NB4 (cell line): ENCODE data around the gene NAIF1.
"Not testable (repeated sequence)": the region's sequence is repeated elsewhere in the genome, so short reads cannot be mapped to it uniquely, and the experiment has no call there.

Experiments used
- DNase-seq: peaks from one replicate; pipeline ENCODE4 v3.0.0; 2010; ENCODE audit warnings: low read depth
- H3K4me3 ChIP-seq: one replicate; pipeline ENCODE4 v1.5.1; 2011; ENCODE audit warnings: mild to moderate bottlenecking, low read depth, low read length, moderate library complexity
- CTCF ChIP-seq: IDR thresholded peaks from one replicate; pipeline ENCODE4 v1.5.1; 2012; ENCODE audit warnings: low read depth, low read length
- MAX ChIP-seq: IDR thresholded peaks from 2 replicates; pipeline ENCODE4 v1.6.1; 2011; ENCODE audit warnings: low read depth, low read length
- MYC ChIP-seq: IDR thresholded peaks from 2 replicates; pipeline ENCODE4 v1.6.1; 2011; ENCODE audit warnings: low read depth, low read length
- POLR2A ChIP-seq: IDR thresholded peaks from 2 replicates; pipeline ENCODE4 v1.6.1; 2011; ENCODE audit warnings: mild to moderate bottlenecking; ENCODE audit not compliant: insufficient read length; ENCODE audit errors: extremely low read depth

The NAIF1 gene

GRCh38 chr9:128066713-128067644 is at the start of gene NAIF1:
Gene NAIF1 (minus strand): TSS chr9:128067320. CDS start chr9:128067101, 219 bp downstream.
- peak; percentile 17 for TF ChIP-seq POLR2A
- no peak for TF ChIP-seq MYC
- DNase-seq, result peak; percentile 99
- peak within 1 kb of the TSS; percentile 88 for H3K4me3 ChIP-seq

- H3K4me3 ChIP-seq, result no peak overlapping the region
- TF ChIP-seq MYC (no peak), MAX (no peak), CTCF (no peak), POLR2A (no peak)
- DNase-seq, result no peak
Observed at GRCh38 chr9:128116104-128117083, 49.3 kb upstream of the NAIF1 start.

GRCh38 chr9:128115187-128116103 is 48.3 kb upstream of the NAIF1 start:
- no peak for DNase-seq
- TF ChIP-seq CTCF (no peak), MYC (no peak), POLR2A (no peak), MAX (no peak)
- H3K4me3 ChIP-seq, result no peak overlapping the region

GRCh38 chr9:128114326-128115186 is 47.4 kb upstream of the NAIF1 start:
- no peak for TF ChIP-seq MYC
- no peak for TF ChIP-seq CTCF
- no peak for TF ChIP-seq POLR2A
- no peak for TF ChIP-seq MAX
- DNase-seq, result no peak
- no peak overlapping the region for H3K4me3 ChIP-seq

GRCh38 chr9:128113526-128114325 is 46.6 kb upstream of the NAIF1 start:
- no peak overlapping the region for H3K4me3 ChIP-seq
- TF ChIP-seq MAX (no peak), CTCF (no peak), MYC (no peak), POLR2A (no peak)
- DNase-seq, result no peak

- not testable (repeated sequence) for DNase-seq, H3K4me3 ChIP-seq
Observed at GRCh38 chr9:128111726-128112125, 44.6 kb upstream of the NAIF1 start.
